Liver (tissue), 3 donors: ENCODE data around the gene PANK1.

Experiments used
- CTCF ChIP-seq: fragments of 150-350 bp; IDR thresholded peaks from 2 replicates; pipeline ENCODE4 v1.5.1; 2017; ENCODE audit warnings: improper control_type of control experiment, low read depth, low read length; ENCODE audit not compliant: missing input control
- TF ChIP-seq, protein P1 (sequence below): IDR thresholded peaks from 2 replicates; pipeline ENCODE4 v1.6.1; 2016; ENCODE audit warnings: antibody characterized with exemption
- TF ChIP-seq, protein P2 (sequence below): IDR thresholded peaks from 2 replicates; pipeline ENCODE4 v1.6.1; 2016; ENCODE audit warnings: antibody characterized with exemption
- TF ChIP-seq, protein P3 (sequence below): IDR thresholded peaks from 2 replicates; pipeline ENCODE4 v1.6.1; 2016; ENCODE audit warnings: antibody characterized with exemption
- TF ChIP-seq, protein P4 (sequence below): IDR thresholded peaks from 2 replicates; pipeline ENCODE4 v1.6.1; 2016; ENCODE audit warnings: antibody characterized with exemption, mild to moderate bottlenecking
- donor health status: healthy.
- donor health status: healthy.

DNA sequence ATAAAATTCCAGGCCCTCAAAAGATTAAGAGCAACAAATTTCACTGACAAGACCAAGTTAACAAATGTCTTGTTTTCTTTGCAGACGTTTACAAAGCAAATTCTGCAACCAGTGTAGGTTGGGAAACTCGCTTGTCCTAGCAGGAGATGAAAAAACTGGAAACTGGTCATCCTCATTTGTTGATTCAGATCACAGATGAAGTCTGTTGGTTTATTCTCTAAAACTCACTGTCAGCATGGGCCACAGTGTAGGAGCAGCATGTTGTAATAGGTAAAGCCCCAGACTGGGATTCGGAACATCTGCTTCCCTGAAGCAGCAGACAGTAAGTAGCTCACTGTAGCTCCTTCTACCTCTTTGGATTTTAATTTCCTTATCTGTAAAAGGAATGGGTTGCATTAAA is 31.5 kb downstream of the PANK1 start:
- no peak for TF ChIP-seq CTCF
- TF ChIP-seq, protein P1, sequence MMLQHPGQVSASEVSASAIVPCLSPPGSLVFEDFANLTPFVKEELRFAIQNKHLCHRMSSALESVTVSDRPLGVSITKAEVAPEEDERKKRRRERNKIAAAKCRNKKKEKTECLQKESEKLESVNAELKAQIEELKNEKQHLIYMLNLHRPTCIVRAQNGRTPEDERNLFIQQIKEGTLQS, result no peak
- TF ChIP-seq, protein P2, sequence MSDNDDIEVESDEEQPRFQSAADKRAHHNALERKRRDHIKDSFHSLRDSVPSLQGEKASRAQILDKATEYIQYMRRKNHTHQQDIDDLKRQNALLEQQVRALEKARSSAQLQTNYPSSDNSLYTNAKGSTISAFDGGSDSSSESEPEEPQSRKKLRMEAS, result peak; percentile 38
- TF ChIP-seq, protein P3, sequence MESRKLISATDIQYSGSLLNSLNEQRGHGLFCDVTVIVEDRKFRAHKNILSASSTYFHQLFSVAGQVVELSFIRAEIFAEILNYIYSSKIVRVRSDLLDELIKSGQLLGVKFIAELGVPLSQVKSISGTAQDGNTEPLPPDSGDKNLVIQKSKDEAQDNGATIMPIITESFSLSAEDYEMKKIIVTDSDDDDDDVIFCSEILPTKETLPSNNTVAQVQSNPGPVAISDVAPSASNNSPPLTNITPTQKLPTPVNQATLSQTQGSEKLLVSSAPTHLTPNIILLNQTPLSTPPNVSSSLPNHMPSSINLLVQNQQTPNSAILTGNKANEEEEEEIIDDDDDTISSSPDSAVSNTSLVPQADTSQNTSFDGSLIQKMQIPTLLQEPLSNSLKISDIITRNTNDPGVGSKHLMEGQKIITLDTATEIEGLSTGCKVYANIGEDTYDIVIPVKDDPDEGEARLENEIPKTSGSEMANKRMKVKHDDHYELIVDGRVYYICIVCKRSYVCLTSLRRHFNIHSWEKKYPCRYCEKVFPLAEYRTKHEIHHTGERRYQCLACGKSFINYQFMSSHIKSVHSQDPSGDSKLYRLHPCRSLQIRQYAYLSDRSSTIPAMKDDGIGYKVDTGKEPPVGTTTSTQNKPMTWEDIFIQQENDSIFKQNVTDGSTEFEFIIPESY, result no peak
- TF ChIP-seq, protein P4, sequence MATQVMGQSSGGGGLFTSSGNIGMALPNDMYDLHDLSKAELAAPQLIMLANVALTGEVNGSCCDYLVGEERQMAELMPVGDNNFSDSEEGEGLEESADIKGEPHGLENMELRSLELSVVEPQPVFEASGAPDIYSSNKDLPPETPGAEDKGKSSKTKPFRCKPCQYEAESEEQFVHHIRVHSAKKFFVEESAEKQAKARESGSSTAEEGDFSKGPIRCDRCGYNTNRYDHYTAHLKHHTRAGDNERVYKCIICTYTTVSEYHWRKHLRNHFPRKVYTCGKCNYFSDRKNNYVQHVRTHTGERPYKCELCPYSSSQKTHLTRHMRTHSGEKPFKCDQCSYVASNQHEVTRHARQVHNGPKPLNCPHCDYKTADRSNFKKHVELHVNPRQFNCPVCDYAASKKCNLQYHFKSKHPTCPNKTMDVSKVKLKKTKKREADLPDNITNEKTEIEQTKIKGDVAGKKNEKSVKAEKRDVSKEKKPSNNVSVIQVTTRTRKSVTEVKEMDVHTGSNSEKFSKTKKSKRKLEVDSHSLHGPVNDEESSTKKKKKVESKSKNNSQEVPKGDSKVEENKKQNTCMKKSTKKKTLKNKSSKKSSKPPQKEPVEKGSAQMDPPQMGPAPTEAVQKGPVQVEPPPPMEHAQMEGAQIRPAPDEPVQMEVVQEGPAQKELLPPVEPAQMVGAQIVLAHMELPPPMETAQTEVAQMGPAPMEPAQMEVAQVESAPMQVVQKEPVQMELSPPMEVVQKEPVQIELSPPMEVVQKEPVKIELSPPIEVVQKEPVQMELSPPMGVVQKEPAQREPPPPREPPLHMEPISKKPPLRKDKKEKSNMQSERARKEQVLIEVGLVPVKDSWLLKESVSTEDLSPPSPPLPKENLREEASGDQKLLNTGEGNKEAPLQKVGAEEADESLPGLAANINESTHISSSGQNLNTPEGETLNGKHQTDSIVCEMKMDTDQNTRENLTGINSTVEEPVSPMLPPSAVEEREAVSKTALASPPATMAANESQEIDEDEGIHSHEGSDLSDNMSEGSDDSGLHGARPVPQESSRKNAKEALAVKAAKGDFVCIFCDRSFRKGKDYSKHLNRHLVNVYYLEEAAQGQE, result no peak
